ENCODE measurements around the gene NME7.

DNA sequence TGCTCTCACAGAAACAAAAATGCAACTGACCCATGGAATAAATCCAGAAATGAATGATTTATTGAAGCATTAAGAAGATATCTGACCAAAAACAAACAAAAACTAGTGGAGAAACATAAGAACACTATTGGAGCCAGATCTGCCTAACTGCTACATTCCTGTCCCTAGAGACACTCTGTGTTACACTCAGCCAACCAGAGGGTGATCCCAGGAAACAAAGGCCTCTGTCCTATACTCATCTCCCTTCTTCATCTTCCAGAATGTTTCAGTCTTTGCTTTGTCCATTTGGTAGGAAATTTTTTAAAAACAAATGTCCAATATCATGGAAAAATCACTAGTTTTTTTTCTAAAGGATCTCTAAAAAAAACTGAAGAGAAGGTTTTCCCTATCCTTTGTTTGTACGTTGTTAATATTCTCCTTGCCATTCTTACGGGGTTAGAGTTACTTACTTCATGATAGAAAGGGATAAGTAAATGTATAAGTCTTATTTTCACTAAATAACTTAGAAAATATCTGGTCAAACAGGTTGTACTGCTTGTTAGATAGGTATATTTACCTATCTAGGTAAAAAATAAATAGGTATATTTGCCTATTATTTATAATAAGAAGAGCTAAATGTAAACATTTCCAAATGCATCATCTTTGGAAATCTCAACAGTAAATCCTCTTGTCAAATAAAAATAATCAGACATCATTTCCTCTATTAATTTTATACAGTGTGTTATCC, 59.1 kb downstream of the NME7 start:
- no peak for TF ChIP-seq CTCF (conservative IDR thresholded peaks at IDR 0.05; ENCODE audit: low read length)
- no peak for TF ChIP-seq EZH2phosphoT487 (IDR thresholded peaks at IDR 0.05; ENCODE audit: borderline replicate concordance)

Data from Loucy (cell line).